GM23338 (cell line): ENCODE results near the gene TMUB1. TPM values are rescaled to one million over a fixed set of nuclear protein-coding genes. Genes with fewer than 3 reads are reported as not detected.

Experiments
- ATAC-seq: fragments of 200-7000 bp; cut with Tn5 transposase; 3 replicates; pipeline ENCODE4 v1.9.1; 2020
- DNase-seq: peaks from one replicate; pipeline ENCODE4 v3.0.0-alpha.2; 2015; ENCODE audit warnings: low spot score
- H2AFZ ChIP-seq: fragments of 200-600 bp; sonication (generic); 2 replicates; pipeline ENCODE4 v1.8.0; 2016; ENCODE audit warnings: antibody characterized with exemption, mild to moderate bottlenecking, moderate library complexity
- H3F3A ChIP-seq: fragments of 200-600 bp; sonication (generic); replicated peaks from 2 replicates; pipeline ENCODE4 v1.8.0; 2017; ENCODE audit warnings: antibody characterized with exemption, mixed run types, low read depth
- H3K27ac ChIP-seq: fragments of 200-600 bp; sonication (generic); 2 replicates; pipeline ENCODE4 v1.6.1; 2016; ENCODE audit warnings: low read depth
- H3K27me3 ChIP-seq: fragments of 200-600 bp; sonication (generic); 2 replicates; pipeline ENCODE4 v1.8.0; 2016; ENCODE audit warnings: mild to moderate bottlenecking, mixed run types, moderate library complexity; ENCODE audit not compliant: insufficient read depth
- H3K36me3 ChIP-seq: fragments of 200-600 bp; sonication (generic); 2 replicates; pipeline ENCODE4 v1.8.0; 2016; ENCODE audit warnings: mild to moderate bottlenecking; ENCODE audit not compliant: insufficient read depth
- H3K4me1 ChIP-seq: fragments of 200-600 bp; sonication (generic); 2 replicates; pipeline ENCODE4 v1.8.0; 2016; ENCODE audit warnings: mild to moderate bottlenecking, moderate library complexity; ENCODE audit not compliant: insufficient read depth
- H3K4me2 ChIP-seq: fragments of 200-600 bp; sonication (generic); 2 replicates; pipeline ENCODE4 v1.7.1; 2017; ENCODE audit warnings: mixed run types
- H3K4me3 ChIP-seq: fragments of 200-600 bp; sonication (generic); 2 replicates; pipeline ENCODE4 v1.6.1; 2016; ENCODE audit warnings: mixed run types
- H3K79me2 ChIP-seq: fragments of 200-600 bp; sonication (generic); replicated peaks from 2 replicates; pipeline ENCODE4 v1.8.0; 2017; ENCODE audit warnings: mild to moderate bottlenecking; ENCODE audit not compliant: insufficient read depth
- H3K9me2 ChIP-seq: fragments of 200-600 bp; sonication (generic); 2 replicates; pipeline ENCODE4 v1.8.0; 2017; ENCODE audit not compliant: insufficient read depth
- H4K20me1 ChIP-seq: fragments of 200-600 bp; sonication (generic); replicated peaks from 2 replicates; pipeline ENCODE4 v1.8.0; 2017; ENCODE audit warnings: mild to moderate bottlenecking; ENCODE audit not compliant: insufficient read depth
- H3K27ac Mint-ChIP-seq: 2 replicates; pipeline ENCODE4 v1.8.0; 2020; ENCODE audit warnings: inconsistent platforms, mild to moderate bottlenecking, moderate library complexity, mixed read lengths
- H3K27me3 Mint-ChIP-seq: 3 replicates; pipeline ENCODE4 v1.8.0; 2022; ENCODE audit warnings: low read depth, mild to moderate bottlenecking, moderate library complexity, mixed read lengths, inconsistent platforms; ENCODE audit not compliant: insufficient read depth, poor library complexity
- H3K36me3 Mint-ChIP-seq: 3 replicates; pipeline ENCODE4 v1.8.0; 2021; ENCODE audit warnings: low read depth, mild to moderate bottlenecking, inconsistent platforms, moderate library complexity, mixed read lengths
- H3K4me1 Mint-ChIP-seq: 3 replicates; pipeline ENCODE4 v1.8.0; 2020; ENCODE audit warnings: mild to moderate bottlenecking, inconsistent platforms, mixed read lengths
- H3K4me3 Mint-ChIP-seq: 3 replicates; pipeline ENCODE4 v1.8.0; 2021; ENCODE audit warnings: moderate library complexity, mild to moderate bottlenecking, inconsistent platforms, mixed read lengths
- H3K9me3 Mint-ChIP-seq: 3 replicates; pipeline ENCODE4 v1.8.0; 2020; ENCODE audit warnings: moderate library complexity, mild to moderate bottlenecking, inconsistent platforms, mixed read lengths
- CREB1 ChIP-seq: fragments of 250-450 bp; sonication (Bioruptor Pico); IDR thresholded peaks from 2 replicates; pipeline ENCODE4 v1.5.0; 2020; ENCODE audit warnings: low read depth, mild to moderate bottlenecking, moderate library complexity
- EZH2phosphoT487 ChIP-seq: fragments of 200-600 bp; sonication (generic); IDR thresholded peaks from one replicate; pipeline ENCODE4 v1.8.1; 2018; ENCODE audit warnings: antibody characterized with exemption; ENCODE audit not compliant: unreplicated experiment
- STAT1 ChIP-seq: IDR thresholded peaks from one replicate; pipeline ENCODE4 v1.6.1; 2016; ENCODE audit warnings: antibody characterized with exemption; ENCODE audit not compliant: unreplicated experiment
- ZNF114 ChIP-seq: fragments of 250-450 bp; sonication (Bioruptor Pico); IDR thresholded peaks from 2 replicates; pipeline ENCODE4 v1.5.0; 2020; ENCODE audit warnings: mild to moderate bottlenecking, moderate library complexity
- polyA plus RNA-seq: library from polyadenylated mRNA; unstranded; fragments of >200 nt; fragmentation: Nextera tagmentation; extraction: Ambion mirVana; gene quantifications from 2 replicates; pipeline ENCODE4 v1.2.1, GENCODE V29; 2016
- total RNA-seq: library from RNA; depleted of rRNA; stranded (reverse); fragments of >200 nt; shearing (Covaris generic); gene quantifications from 2 replicates; pipeline ENCODE4 v1.2.3, GENCODE V29; 2014
- TF ChIP-seq, protein P1 (sequence below): IDR thresholded peaks from 2 replicates; pipeline ENCODE4 v1.6.1; 2016; ENCODE audit warnings: antibody characterized with exemption
- TF ChIP-seq, protein P2 (sequence below): fragments of 250-450 bp; sonication (Bioruptor Pico); IDR thresholded peaks from 2 replicates; pipeline ENCODE4 v1.5.0; 2020; ENCODE audit warnings: mild to moderate bottlenecking, moderate library complexity
- TF ChIP-seq, protein P3 (sequence below), 2 experiments: fragments of 200-600 bp in 1 of 2; sonication (generic) in 1 of 2; conservative IDR thresholded peaks; 2 replicates each; pipeline versions ENCODE4 v1.5.1 to v1.6.1; 2016 to 2017; ENCODE audit warnings: antibody characterized with exemption in 2 of 2, low read depth in 2 of 2, mild to moderate bottlenecking in 2 of 2, moderate library complexity in 1 of 2

Gene TMUB1
- total and polyA plus RNA-seq, 2 experiments from 2014 or later = 47.6 to 61.1 TPM

DNA sequence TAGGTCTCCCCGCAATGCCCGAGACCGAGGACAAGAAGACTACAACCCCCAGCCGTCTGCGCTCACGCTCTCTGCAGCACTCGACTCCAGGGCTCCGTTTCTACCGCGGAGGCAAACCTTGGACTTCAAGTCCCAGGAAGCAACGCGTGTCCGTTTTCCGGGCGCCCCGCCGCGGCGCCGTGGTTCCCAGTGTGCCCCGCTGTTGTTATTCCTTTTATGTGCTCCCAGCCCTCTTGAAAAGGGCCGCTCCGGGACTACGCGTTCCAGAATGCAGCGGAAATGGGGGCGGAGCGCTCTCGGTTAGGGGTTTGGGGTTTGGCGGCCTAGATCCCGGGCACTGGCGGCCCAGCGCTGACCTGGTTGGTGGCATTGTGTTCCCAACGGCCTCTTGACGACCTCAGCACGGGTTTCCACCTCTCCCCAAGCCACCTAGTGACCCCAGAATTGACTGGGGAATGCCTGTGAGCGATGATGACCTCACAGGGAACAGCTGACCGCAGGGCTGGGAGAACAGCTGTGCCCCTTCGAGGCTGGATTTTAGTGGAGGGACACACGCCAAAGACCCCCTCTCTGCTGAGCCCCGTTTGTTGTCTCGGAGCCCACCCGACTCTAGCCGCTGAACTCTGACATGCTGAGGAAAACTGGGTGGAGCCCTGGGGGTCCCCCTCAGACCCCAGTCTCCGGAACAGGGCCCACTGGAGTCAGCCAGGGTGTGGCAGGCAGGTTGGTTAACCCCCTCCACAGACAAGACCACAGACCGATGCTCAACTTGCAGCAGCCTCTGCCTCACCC lies 25.1 kb downstream of the TMUB1 start (continued):
- no peak for TF ChIP-seq STAT1

DNA sequence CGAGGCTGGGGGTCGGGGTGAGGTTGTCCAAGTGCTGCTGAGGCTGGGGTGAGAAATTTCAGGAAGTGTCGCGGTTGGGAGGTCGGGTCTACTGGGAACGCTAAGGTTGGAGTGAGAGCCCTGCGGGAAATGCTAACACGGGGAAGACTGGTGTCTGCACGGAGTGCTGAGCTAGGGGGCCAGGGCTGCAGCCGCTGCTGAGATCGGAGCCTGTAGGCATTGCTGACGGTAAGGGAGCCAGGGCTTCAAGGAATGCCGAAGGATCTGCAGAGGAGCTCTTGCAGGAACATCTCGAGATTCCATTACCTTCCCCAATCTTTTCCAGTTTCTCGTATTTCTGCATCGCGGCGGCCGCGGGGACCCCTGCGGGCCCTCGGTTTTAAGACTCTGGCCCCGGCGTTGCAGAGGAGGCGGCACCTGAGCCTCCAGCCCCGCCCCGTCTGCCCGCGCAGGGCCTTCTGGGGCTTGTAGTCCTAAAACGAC lies 25.7 kb downstream of the TMUB1 start, which contains the start of gene CDK5:
CDK5 (minus strand) TSS at position 392 of the 483 bp plus-strand sequence; CDS start at position 343, 49 bp downstream.
- no peaks in the 10 kb centered on the region for H3K36me3 ChIP-seq
- no peaks in the 10 kb centered on the region for H3K9me2 ChIP-seq
- TF ChIP-seq CREB1 (CRISPR knock-in tag) (no peak), STAT1 (no peak), EZH2phosphoT487 (no peak), ZNF114 (CRISPR knock-in tag) (no peak)
- TF ChIP-seq, protein P1, sequence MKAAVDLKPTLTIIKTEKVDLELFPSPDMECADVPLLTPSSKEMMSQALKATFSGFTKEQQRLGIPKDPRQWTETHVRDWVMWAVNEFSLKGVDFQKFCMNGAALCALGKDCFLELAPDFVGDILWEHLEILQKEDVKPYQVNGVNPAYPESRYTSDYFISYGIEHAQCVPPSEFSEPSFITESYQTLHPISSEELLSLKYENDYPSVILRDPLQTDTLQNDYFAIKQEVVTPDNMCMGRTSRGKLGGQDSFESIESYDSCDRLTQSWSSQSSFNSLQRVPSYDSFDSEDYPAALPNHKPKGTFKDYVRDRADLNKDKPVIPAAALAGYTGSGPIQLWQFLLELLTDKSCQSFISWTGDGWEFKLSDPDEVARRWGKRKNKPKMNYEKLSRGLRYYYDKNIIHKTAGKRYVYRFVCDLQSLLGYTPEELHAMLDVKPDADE = no peak
- TF ChIP-seq, protein P2, sequence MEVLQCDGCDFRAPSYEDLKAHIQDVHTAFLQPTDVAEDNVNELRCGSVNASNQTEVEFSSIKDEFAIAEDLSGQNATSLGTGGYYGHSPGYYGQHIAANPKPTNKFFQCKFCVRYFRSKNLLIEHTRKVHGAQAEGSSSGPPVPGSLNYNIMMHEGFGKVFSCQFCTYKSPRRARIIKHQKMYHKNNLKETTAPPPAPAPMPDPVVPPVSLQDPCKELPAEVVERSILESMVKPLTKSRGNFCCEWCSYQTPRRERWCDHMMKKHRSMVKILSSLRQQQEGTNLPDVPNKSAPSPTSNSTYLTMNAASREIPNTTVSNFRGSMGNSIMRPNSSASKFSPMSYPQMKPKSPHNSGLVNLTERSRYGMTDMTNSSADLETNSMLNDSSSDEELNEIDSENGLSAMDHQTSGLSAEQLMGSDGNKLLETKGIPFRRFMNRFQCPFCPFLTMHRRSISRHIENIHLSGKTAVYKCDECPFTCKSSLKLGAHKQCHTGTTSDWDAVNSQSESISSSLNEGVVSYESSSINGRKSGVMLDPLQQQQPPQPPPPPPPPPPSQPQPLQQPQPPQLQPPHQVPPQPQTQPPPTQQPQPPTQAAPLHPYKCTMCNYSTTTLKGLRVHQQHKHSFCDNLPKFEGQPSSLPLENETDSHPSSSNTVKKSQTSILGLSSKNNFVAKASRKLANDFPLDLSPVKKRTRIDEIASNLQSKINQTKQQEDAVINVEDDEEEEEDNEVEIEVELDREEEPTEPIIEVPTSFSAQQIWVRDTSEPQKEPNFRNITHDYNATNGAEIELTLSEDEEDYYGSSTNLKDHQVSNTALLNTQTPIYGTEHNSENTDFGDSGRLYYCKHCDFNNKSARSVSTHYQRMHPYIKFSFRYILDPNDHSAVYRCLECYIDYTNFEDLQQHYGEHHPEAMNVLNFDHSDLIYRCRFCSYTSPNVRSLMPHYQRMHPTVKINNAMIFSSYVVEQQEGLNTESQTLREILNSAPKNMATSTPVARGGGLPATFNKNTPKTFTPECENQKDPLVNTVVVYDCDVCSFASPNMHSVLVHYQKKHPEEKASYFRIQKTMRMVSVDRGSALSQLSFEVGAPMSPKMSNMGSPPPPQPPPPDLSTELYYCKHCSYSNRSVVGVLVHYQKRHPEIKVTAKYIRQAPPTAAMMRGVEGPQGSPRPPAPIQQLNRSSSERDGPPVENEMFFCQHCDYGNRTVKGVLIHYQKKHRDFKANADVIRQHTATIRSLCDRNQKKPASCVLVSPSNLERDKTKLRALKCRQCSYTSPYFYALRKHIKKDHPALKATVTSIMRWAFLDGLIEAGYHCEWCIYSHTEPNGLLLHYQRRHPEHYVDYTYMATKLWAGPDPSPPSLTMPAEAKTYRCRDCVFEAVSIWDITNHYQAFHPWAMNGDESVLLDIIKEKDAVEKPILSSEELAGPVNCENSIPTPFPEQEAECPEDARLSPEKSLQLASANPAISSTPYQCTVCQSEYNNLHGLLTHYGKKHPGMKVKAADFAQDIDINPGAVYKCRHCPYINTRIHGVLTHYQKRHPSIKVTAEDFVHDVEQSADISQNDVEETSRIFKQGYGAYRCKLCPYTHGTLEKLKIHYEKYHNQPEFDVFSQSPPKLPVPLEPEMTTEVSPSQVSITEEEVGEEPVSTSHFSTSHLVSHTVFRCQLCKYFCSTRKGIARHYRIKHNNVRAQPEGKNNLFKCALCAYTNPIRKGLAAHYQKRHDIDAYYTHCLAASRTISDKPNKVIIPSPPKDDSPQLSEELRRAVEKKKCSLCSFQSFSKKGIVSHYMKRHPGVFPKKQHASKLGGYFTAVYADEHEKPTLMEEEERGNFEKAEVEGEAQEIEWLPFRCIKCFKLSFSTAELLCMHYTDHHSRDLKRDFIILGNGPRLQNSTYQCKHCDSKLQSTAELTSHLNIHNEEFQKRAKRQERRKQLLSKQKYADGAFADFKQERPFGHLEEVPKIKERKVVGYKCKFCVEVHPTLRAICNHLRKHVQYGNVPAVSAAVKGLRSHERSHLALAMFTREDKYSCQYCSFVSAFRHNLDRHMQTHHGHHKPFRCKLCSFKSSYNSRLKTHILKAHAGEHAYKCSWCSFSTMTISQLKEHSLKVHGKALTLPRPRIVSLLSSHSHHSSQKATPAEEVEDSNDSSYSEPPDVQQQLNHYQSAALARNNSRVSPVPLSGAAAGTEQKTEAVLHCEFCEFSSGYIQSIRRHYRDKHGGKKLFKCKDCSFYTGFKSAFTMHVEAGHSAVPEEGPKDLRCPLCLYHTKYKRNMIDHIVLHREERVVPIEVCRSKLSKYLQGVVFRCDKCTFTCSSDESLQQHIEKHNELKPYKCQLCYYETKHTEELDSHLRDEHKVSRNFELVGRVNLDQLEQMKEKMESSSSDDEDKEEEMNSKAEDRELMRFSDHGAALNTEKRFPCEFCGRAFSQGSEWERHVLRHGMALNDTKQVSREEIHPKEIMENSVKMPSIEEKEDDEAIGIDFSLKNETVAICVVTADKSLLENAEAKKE (CRISPR knock-in tag) = no peak
- TF ChIP-seq, protein P3, sequence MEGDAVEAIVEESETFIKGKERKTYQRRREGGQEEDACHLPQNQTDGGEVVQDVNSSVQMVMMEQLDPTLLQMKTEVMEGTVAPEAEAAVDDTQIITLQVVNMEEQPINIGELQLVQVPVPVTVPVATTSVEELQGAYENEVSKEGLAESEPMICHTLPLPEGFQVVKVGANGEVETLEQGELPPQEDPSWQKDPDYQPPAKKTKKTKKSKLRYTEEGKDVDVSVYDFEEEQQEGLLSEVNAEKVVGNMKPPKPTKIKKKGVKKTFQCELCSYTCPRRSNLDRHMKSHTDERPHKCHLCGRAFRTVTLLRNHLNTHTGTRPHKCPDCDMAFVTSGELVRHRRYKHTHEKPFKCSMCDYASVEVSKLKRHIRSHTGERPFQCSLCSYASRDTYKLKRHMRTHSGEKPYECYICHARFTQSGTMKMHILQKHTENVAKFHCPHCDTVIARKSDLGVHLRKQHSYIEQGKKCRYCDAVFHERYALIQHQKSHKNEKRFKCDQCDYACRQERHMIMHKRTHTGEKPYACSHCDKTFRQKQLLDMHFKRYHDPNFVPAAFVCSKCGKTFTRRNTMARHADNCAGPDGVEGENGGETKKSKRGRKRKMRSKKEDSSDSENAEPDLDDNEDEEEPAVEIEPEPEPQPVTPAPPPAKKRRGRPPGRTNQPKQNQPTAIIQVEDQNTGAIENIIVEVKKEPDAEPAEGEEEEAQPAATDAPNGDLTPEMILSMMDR (conservative IDR thresholded peaks at IDR 0.05; ENCODE audit: low read depth in 2 of 2) = no peak
- H3K4me2 ChIP-seq = peak within 1 kb of the TSS; percentile 95
- H3K79me2 ChIP-seq = 0 out of 2 replicates have a peak, but pooled peaks cover 3% of the 10 kb centered on the region
- no peaks in the 10 kb centered on the region; the same call in 1 of the 2 replicates for H4K20me1 ChIP-seq
- Mint-ChIP-seq H3K4me1 (peaks cover 45% of the 10 kb centered on the region), H3K27me3 (peaks cover 42% of the 10 kb centered on the region), H3K9me3 (no peaks in the 10 kb centered on the region), H3K4me3 (peak within 1 kb of the TSS; percentile 86), H3K27ac (peak within 1 kb of the TSS; percentile 74), H3K36me3 (no peaks in the 10 kb centered on the region)
- peaks cover 36% of the 10 kb centered on the region for H3K27me3 ChIP-seq
- peaks cover 14% of the 10 kb centered on the region for H3F3A ChIP-seq
- no peak for DNase-seq
- peak within 1 kb of the TSS; percentile 72 for H2AFZ ChIP-seq
- no peak within 1 kb of the TSS for H3K27ac ChIP-seq
- peaks cover 32% of the 10 kb centered on the region for H3K4me1 ChIP-seq
- peak; percentile 13 for ATAC-seq
- peak within 1 kb of the TSS; percentile 99 for H3K4me3 ChIP-seq
